Right cardiac atrium (tissue), 5 donors: ENCODE data around the gene UBE3D. TPM values are rescaled to one million over a fixed set of nuclear protein-coding genes. Genes with fewer than 3 reads are reported as not detected.

Experiments
- ATAC-seq, 2 donors: fragments of 200-7000 bp; cut with Tn5 transposase; one replicate each; pipeline versions ENCODE4 v1.8.0 to v1.9.1; 2020; ENCODE audit warnings: moderate library complexity in 2 of 2, mild to moderate bottlenecking in 1 of 2
- DNase-seq, 3 donors: peaks; one replicate each; pipeline ENCODE4 v3.0.0-alpha.2; 2020
- H3K27ac ChIP-seq: one replicate; pipeline ENCODE4 v1.5.1; 2013; ENCODE audit warnings: mild to moderate bottlenecking, low read length, control low read depth, moderate library complexity
- H3K27me3 ChIP-seq: one replicate; pipeline ENCODE4 v1.6.1; 2013; ENCODE audit not compliant: control insufficient read depth, insufficient read depth
- H3K4me1 ChIP-seq: one replicate; pipeline ENCODE4 v1.6.1; 2013; ENCODE audit warnings: low read length; ENCODE audit not compliant: control insufficient read depth, insufficient read depth
- H3K4me3 ChIP-seq: one replicate; pipeline ENCODE4 v1.5.1; 2013; ENCODE audit warnings: low read length, control low read depth
- H3K9me3 ChIP-seq: one replicate; pipeline ENCODE4 v1.6.1; 2013; ENCODE audit warnings: low read length; ENCODE audit not compliant: control insufficient read depth
- WGBS: extraction: QIAGEN DNeasy Blood & Tissue Kit; methylation state at CpG from one replicate; pipeline ENCODE4 v1.1.7; 2013; 5-methylcytosine and 5-hydroxymethylcytosine counted together
- intact Hi-C, 4 donors: fragments of 100-400 bp; cut with DNase I; formaldehyde crosslinking; loops; one replicate each; pipeline versions ENCODE4 v1.11.0 to v1.14.0; 2022 to 2023
- polyA plus RNA-seq: library from polyadenylated mRNA; stranded (reverse); fragments of 200-250 nt; gene quantifications from one replicate; pipeline ENCODE4 v1.2.3, GENCODE V29; 2013
- total RNA-seq, 4 donors: library from RNA; stranded (reverse); fragmentation: NEBNext Ultra II Directional; extraction: Animal tissue kit (Norgen Biotek cat#: 25700); gene quantifications; one replicate each; pipeline ENCODE4 v1.2.1, GENCODE V29; 2021
- donor health status: healthy with polysubstance abuse.
- donor health status: DM: no; HTN: yes; CAD: no.
- donor health status: DM: no; HTN: no; CAD: no.
- donor health status: DM: no; HTN: yes; CAD: no; lungs with severe emphysema.
- donor health status: DM: yes; HTN: yes; CAD: no.

Gene UBE3D
- total and polyA plus RNA-seq, 5 donors: 2.3 to 4.1 (median 3.6) TPM

DNA sequence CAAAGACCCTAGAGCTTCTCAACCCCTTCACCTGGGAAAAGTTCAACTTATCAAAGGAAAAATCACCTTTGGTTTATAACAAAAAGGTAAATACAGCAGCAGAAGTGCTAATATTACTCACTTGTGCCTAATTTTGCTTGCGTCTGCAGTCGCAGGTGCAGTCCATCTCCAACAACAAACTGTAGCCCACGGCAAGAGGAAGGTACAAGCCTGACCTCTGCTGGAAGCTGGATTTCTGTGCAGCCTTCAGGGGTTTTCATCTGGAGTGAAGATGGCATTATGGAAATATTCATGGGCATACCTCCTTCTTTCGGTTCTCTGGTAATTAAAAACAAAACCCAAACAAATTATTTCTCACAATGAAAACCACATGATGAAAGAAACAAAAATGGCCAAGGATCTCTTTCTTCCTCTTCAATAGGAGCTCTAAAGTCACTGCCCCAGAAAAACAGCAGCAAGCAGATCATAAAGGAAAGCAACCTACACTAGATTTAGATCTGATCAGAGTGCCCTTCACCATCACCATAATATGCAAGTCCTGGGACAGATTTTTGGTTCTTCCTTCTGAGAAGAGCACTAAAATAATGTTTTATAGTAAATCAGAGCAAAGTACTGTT, 7.8 kb downstream of the UBE3D start:
- H3K9me3 ChIP-seq: no peaks in the 10 kb centered on the region
- H3K4me1 ChIP-seq: no peaks in the 10 kb centered on the region
- no peaks in the 10 kb centered on the region for H3K27me3 ChIP-seq
- no peak for DNase-seq
- no peak overlapping the region for H3K4me3 ChIP-seq
- H3K27ac ChIP-seq: no peak overlapping the region
- intact Hi-C loops: loop anchor here in 3 of 4 donors (2.0 to 5.0 kb wide), 4 partner anchors 726 to 807 kb away; no protein-coding TSS in a partner anchor
- peak; percentile 67 to 71 for ATAC-seq
- WGBS: 35% methylated on average over 4 of the region's 4 CpGs

DNA sequence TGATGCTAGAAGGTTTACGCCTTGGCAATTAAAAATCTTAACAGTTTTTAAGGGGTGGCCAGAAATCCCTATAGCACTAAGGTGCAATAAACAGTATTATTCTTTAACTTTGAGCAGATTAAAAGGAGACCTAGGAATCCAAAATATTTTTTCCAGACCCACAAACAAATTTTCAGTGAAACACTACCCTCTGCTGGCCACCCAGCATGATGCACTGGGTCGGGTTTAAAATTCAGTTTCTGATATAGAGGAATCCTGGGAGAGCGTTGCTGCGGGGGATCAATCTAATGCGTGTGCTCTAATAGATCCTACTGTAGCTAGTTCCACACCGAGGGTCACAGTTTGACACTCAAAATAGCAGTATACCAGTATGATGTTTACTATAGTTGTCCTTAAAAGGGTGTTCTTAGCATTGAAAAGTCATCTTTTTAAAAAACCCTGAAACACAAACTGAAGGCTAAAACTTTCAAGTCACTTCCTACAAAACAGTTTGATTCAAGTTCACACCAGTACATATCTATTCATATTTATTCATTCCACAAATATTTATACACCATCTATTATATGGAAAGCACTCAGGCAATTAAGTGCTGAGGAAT, 10.2 kb downstream of the UBE3D start:
- no peaks in the 10 kb centered on the region for H3K27me3 ChIP-seq
- WGBS: 17% methylated on average over 6 of the region's 6 CpGs
- intact Hi-C loops: loop anchor here in 3 of 4 donors (5.0 kb wide), 3 partner anchors 723 to 803 kb away; no protein-coding TSS in a partner anchor
- DNase-seq: peak in 1 of 3 donors; percentile 55
- no peaks in the 10 kb centered on the region for H3K4me1 ChIP-seq
- ATAC-seq: peak; percentile 51 to 57
- no peak overlapping the region for H3K27ac ChIP-seq
- H3K4me3 ChIP-seq: no peak overlapping the region
- no peaks in the 10 kb centered on the region for H3K9me3 ChIP-seq

DNA sequence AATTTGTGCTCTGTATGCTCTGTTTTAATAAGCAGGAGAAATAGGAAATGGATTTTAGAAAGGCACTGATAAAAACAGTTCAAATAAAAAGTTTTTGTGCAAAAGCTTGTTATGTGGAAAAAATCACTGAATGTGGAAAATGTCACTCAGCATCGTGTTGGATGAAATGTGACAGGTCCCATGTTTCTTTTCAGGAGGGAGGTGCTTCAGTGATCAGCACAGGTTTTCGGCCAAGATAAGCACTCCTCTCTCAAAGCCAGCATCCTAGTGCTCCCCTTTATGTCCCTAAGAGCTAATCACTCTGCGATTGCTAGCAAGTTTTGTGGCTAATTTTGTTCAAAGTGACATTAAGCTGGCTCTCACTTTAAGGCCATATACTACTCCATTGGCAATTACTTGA, 12.0 kb downstream of the UBE3D start:
- Histone ChIP-seq H3K4me1 (no peaks in the 10 kb centered on the region), H3K27me3 (no peaks in the 10 kb centered on the region), H3K9me3 (no peaks in the 10 kb centered on the region), H3K4me3 (no peak overlapping the region), H3K27ac (no peak overlapping the region)
- 75% methylated on average over 3 of the region's 3 CpGs for WGBS
- ATAC-seq (no peak), DNase-seq (no peak)
- intact Hi-C loops: no loop called here

DNA sequence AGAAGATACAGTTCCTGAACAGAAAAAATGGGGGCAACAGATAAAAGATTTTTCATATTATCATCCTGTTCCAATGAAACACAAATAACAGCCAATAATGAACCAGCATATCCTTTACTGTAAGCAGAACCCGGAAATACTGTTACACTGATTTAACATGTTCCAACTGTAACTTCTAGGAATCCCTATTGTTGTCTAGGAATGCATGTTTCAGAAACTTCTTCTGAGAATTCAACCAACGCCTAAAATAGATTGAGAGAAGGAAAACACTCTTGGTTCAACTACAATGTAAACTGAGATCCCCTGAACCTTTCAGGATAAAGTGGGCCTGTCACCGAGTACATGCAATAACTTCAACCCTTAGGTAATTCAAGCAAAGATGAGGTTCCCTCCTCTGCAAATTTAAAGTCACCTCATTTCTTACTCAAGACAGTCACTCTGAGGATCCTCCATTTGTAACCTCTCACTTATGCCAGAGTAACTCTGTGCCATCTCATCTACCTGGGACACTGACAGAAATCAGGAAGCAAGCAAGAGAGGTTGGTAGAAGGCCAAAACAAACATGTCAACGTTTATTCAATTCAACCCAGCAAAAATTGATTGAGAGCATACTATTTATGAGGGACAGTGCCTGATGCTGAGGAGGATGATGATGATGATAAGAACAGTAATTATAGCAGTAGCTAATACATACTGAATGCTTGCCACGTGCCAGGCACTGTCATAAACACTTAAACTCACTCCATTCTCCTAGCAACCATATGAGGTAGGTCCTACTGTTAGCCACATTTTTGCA, 14.1 kb downstream of the UBE3D start:
- H3K27me3 ChIP-seq: no peaks in the 10 kb centered on the region
- intact Hi-C loops: no loop called here
- 57% methylated on average over 5 of the region's 5 CpGs for WGBS
- H3K9me3 ChIP-seq: no peaks in the 10 kb centered on the region
- DNase-seq (no peak), ATAC-seq (no peak)
- no peak overlapping the region for H3K4me3 ChIP-seq
- H3K27ac ChIP-seq: no peak overlapping the region
- H3K4me1 ChIP-seq: no peaks in the 10 kb centered on the region

GRCh38 chr6:83047065-83047754, 18.4 kb downstream of the UBE3D start:
- Histone ChIP-seq H3K4me1 (no peaks in the 10 kb centered on the region), H3K4me3 (no peak overlapping the region), H3K27me3 (no peaks in the 10 kb centered on the region), H3K9me3 (no peaks in the 10 kb centered on the region), H3K27ac (no peak overlapping the region)
- intact Hi-C loops: no loop called here
- 87% methylated on average over 7 of the region's 7 CpGs for WGBS
- DNase-seq: no peak
- no peak for ATAC-seq

GRCh38 chr6:83044091-83044768, 21.4 kb downstream of the UBE3D start:
- no peaks in the 10 kb centered on the region for H3K4me1 ChIP-seq
- no peaks in the 10 kb centered on the region for H3K27me3 ChIP-seq
- WGBS: 80% methylated on average over 6 of the region's 6 CpGs
- no peak overlapping the region for H3K27ac ChIP-seq
- H3K4me3 ChIP-seq: no peak overlapping the region
- ATAC-seq (no peak), DNase-seq (no peak)
- no peaks in the 10 kb centered on the region for H3K9me3 ChIP-seq
- intact Hi-C loops: no loop called here

GRCh38 chr6:83042467-83043053, 23.1 kb downstream of the UBE3D start:
- H3K27me3 ChIP-seq: no peaks in the 10 kb centered on the region
- WGBS: 57% methylated on average over 4 of the region's 4 CpGs
- ATAC-seq: no peak

DNA sequence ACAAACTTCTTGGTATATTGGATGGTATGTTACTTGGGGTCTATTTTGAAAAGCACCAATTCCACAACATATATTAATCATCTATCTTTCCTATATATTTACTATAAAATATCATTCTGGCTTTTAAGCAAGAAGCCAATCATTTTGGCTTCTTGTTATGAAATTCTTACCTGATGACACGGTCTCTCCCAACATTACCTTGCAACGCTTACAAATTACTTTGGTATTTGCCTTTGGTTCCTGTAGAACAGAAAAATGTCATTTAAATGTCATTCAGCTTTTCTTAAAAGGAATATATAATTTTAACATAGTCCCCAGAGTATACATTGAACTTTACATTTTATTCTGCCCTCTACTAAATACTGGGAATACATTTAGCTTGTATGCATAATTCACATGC, 27.4 kb downstream of the UBE3D start:
- no peak for DNase-seq
- H3K27me3 ChIP-seq: no peaks in the 10 kb centered on the region
- H3K4me1 ChIP-seq: no peaks in the 10 kb centered on the region
- intact Hi-C loops: no loop called here
- 97% methylated on average over 2 of the region's 2 CpGs for WGBS
- no peak overlapping the region for H3K27ac ChIP-seq
- no peaks in the 10 kb centered on the region for H3K9me3 ChIP-seq
- no peak for ATAC-seq
- no peak overlapping the region for H3K4me3 ChIP-seq

More at GRCh38 chr6:83042467-83043053, 23.1 kb downstream of the UBE3D start:
- Histone ChIP-seq H3K4me1 (no peaks in the 10 kb centered on the region), H3K9me3 (no peaks in the 10 kb centered on the region), H3K4me3 (no peak overlapping the region), H3K27ac (no peak overlapping the region)
- intact Hi-C loops: no loop called here
- no peak for DNase-seq

- Histone ChIP-seq H3K4me1 (no peaks in the 10 kb centered on the region), H3K27me3 (no peaks in the 10 kb centered on the region), H3K27ac (no peak overlapping the region), H3K4me3 (no peak overlapping the region), H3K9me3 (no peaks in the 10 kb centered on the region)
- intact Hi-C loops: no loop called here
- ATAC-seq (no peak), DNase-seq (no peak)
- 97% methylated on average over 6 of the region's 6 CpGs for WGBS
Observed at GRCh38 chr6:83031689-83032088, 34.0 kb downstream of the UBE3D start.

DNA sequence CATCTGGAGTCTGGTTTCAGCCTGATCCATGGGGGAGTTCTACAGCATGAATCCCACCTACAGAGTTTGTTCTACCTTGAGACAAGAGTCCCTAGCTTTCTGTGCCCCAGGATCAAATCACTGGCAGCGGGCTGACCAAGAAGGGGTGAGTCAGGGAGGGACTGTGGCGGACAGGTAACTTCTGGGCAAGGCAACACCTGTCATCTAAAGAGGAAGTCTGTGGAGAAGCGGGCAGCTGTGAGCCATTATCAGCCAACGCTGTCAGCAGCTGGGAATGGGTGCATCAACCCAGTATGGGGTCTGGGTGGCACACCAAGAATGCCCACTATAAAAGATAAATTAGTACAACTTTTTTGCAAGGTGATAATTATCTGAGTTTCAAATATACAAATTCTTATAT, 45.9 kb downstream of the UBE3D start:
- ATAC-seq: no peak
- 89% methylated on average over 4 of the region's 4 CpGs for WGBS

More for the DNA sequence above, 45.9 kb downstream of the UBE3D start:
- H3K9me3 ChIP-seq: no peaks in the 10 kb centered on the region
- H3K4me1 ChIP-seq: no peaks in the 10 kb centered on the region
- no peak overlapping the region for H3K4me3 ChIP-seq
- no peaks in the 10 kb centered on the region for H3K27me3 ChIP-seq
- no peak for DNase-seq
- H3K27ac ChIP-seq: no peak overlapping the region
- intact Hi-C loops: no loop called here
